Upper lobe of right lung (tissue), 1 donor: ENCODE results near the gene TANGO2. TPM values are rescaled to one million over a fixed set of nuclear protein-coding genes. Genes with fewer than 3 reads are reported as not detected.

Experiments used
- ATAC-seq: fragments of 200-7000 bp; cut with Tn5 transposase; one replicate; pipeline ENCODE4 v1.9.1; 2020; ENCODE audit warnings: mild to moderate bottlenecking, moderate library complexity
- DNase-seq: peaks from one replicate; pipeline ENCODE4 v3.0.0-alpha.2; 2020
- H3K27ac ChIP-seq: fragments of 200-600 bp; one replicate; pipeline ENCODE4 v1.8.0; 2022
- H3K27me3 ChIP-seq: fragments of 200-600 bp; one replicate; pipeline ENCODE4 v1.8.0; 2022; ENCODE audit warnings: mild to moderate bottlenecking
- H3K36me3 ChIP-seq: fragments of 200-600 bp; one replicate; pipeline ENCODE4 v1.8.0; 2022
- H3K4me1 ChIP-seq: fragments of 200-600 bp; one replicate; pipeline ENCODE4 v1.8.0; 2022
- H3K4me3 ChIP-seq: fragments of 200-600 bp; one replicate; pipeline ENCODE4 v1.8.0; 2022; ENCODE audit warnings: mild to moderate bottlenecking
- H3K9me3 ChIP-seq: fragments of 200-600 bp; one replicate; pipeline ENCODE4 v1.8.0; 2022
- CTCF ChIP-seq: fragments of 200-600 bp; IDR thresholded peaks from one replicate; pipeline ENCODE4 v1.8.0; 2022; ENCODE audit warnings: antibody characterized with exemption
- intact Hi-C: fragments of 100-400 bp; cut with DNase I; formaldehyde crosslinking; loops from one replicate; pipeline ENCODE4 v1.11.0; 2022
- total RNA-seq: library from RNA; stranded (reverse); fragmentation: NEBNext Ultra II Directional; extraction: Animal tissue kit (Norgen Biotek cat#: 25700); gene quantifications from one replicate; pipeline ENCODE4 v1.2.1, GENCODE V29; 2021
- donor health status: DM: no; HTN: yes; CAD: no; lungs with severe emphysema.

Gene TANGO2
- total RNA-seq, 1 donor from 2014 or later, result 37.8 TPM

GRCh38 chr22:20004464-20004863 is 16.4 kb upstream of the TANGO2 start:
- ATAC-seq, result no peak
- Histone ChIP-seq H3K27me3 (no peaks in the 10 kb centered on the region), H3K9me3 (no peaks in the 10 kb centered on the region), H3K4me1 (peaks cover 19% of the 10 kb centered on the region), H3K4me3 (no peak overlapping the region), H3K27ac (no peak overlapping the region), H3K36me3 (no peaks in the 10 kb centered on the region)
- no peak for TF ChIP-seq CTCF
- intact Hi-C loops, result no loop called here
- no peak for DNase-seq

GRCh38 chr22:20008221-20008995 is 12.5 kb upstream of the TANGO2 start:
- no peaks in the 10 kb centered on the region for H3K27me3 ChIP-seq
- DNase-seq, result no peak
- no peaks in the 10 kb centered on the region for H3K36me3 ChIP-seq
- no peak overlapping the region for H3K4me3 ChIP-seq
- ATAC-seq, result no peak
- no peaks in the 10 kb centered on the region for H3K4me1 ChIP-seq
- no peaks in the 10 kb centered on the region for H3K9me3 ChIP-seq
- no peak overlapping the region for H3K27ac ChIP-seq
- intact Hi-C loops, result no loop called here
- TF ChIP-seq CTCF, result no peak

- Histone ChIP-seq H3K27ac (no peak overlapping the region), H3K27me3 (no peaks in the 10 kb centered on the region), H3K36me3 (no peaks in the 10 kb centered on the region), H3K4me3 (no peak overlapping the region), H3K4me1 (no peaks in the 10 kb centered on the region), H3K9me3 (no peaks in the 10 kb centered on the region)
- DNase-seq (no peak), ATAC-seq (no peak)
- no peak for TF ChIP-seq CTCF
- intact Hi-C loops, result no loop called here
Measured at GRCh38 chr22:20009018-20009491, 11.9 kb upstream of the TANGO2 start.

GRCh38 chr22:20009582-20010306 is 11.2 kb upstream of the TANGO2 start:
- Histone ChIP-seq H3K4me1 (no peaks in the 10 kb centered on the region), H3K27ac (no peak overlapping the region), H3K27me3 (no peaks in the 10 kb centered on the region), H3K9me3 (no peaks in the 10 kb centered on the region), H3K4me3 (no peak overlapping the region), H3K36me3 (no peaks in the 10 kb centered on the region)
- no peak for ATAC-seq
- no peak for TF ChIP-seq CTCF
- intact Hi-C loops, result loop anchor here (2.0 kb wide), 1 partner anchor 39 kb away; no protein-coding TSS in a partner anchor
- DNase-seq, result no peak

- H3K4me1 ChIP-seq, result peaks cover 5% of the 10 kb centered on the region
- no peak for TF ChIP-seq CTCF
- H3K9me3 ChIP-seq, result no peaks in the 10 kb centered on the region
- no peaks in the 10 kb centered on the region for H3K36me3 ChIP-seq
- no peaks in the 10 kb centered on the region for H3K27me3 ChIP-seq
- no peak for DNase-seq
- no peak for ATAC-seq
- no peak overlapping the region for H3K27ac ChIP-seq
- intact Hi-C loops, result loop anchor here (2.0 kb wide), 1 partner anchor 40 kb away; no protein-coding TSS in a partner anchor
- H3K4me3 ChIP-seq, result no peak overlapping the region
Measured at GRCh38 chr22:20010307-20011122, 10.4 kb upstream of the TANGO2 start.
